B cell (primary cell): Measurements from ENCODE around the gene PALD1. TPM values are rescaled to one million over a fixed set of nuclear protein-coding genes. Genes with fewer than 3 reads are reported as not detected.

Source experiments
- ATAC-seq: fragments of 200-7000 bp; cut with Tn5 transposase; one replicate; pipeline ENCODE4 v1.10.0; 2021; ENCODE audit warnings: low read depth, mild to moderate bottlenecking, moderate number of reproducible peaks, moderate library complexity
- CTCF ChIA-PET: fragments of 350-600 bp; sonication (Branson Sonifier 250); formaldehyde crosslinking; loops from one replicate; lab custom pipeline; 2021; ENCODE audit warnings: antibody characterized with exemption, inconsistent platforms; lab: Charles Lee
- POLR2A ChIA-PET: fragments of 350-600 bp; sonication (Branson Sonifier 250); formaldehyde crosslinking; loops from one replicate; lab custom pipeline; 2021; ENCODE audit warnings: antibody characterized with exemption; lab: Charles Lee
- DNase-seq: peaks from one replicate; pipeline ENCODE4 v3.0.0; 2013
- H2AFZ ChIP-seq: 2 replicates; pipeline ENCODE4 v1.6.1; 2012; ENCODE audit warnings: mild to moderate bottlenecking, low read depth, low read length; ENCODE audit not compliant: insufficient read depth, poor library complexity, severe bottlenecking
- H3K27ac ChIP-seq, 2 donors: 1 replicate in 1 of 2; 2 replicates in 1 of 2; pipeline ENCODE4 v1.5.1; 2012 to 2013; ENCODE audit warnings: low read length in 2 of 2, mild to moderate bottlenecking in 2 of 2, moderate library complexity in 1 of 2
- H3K27me3 ChIP-seq, 4 experiments: fragments of 200-600 bp in 1 of 4; sonication (generic) in 1 of 4; replicated peaks in 1 of 4; 1 replicate in 2 of 4; 2 replicates in 2 of 4; pipeline versions ENCODE4 v1.6.1 to v1.7.0; 2013 to 2016; ENCODE audit warnings: low read length in 3 of 4, mild to moderate bottlenecking in 2 of 4, mixed read lengths in 1 of 4, moderate library complexity in 1 of 4; ENCODE audit not compliant: insufficient read depth in 4 of 4, control insufficient read depth in 3 of 4; ENCODE audit errors: control extremely low read depth in 1 of 4
- H3K36me3 ChIP-seq, 2 experiments: replicated peaks in 1 of 2; 1 replicate in 1 of 2; 2 replicates in 1 of 2; pipeline versions ENCODE4 v1.6.1 to v1.7.1; 2013; ENCODE audit warnings: low read length in 1 of 2; ENCODE audit not compliant: insufficient read depth in 2 of 2, control insufficient read depth in 1 of 2; ENCODE audit errors: control extremely low read depth in 1 of 2, extremely low read depth in 1 of 2
- H3K4me1 ChIP-seq, 2 donors: fragments of 200-600 bp in 1 of 2; sonication (generic) in 1 of 2; 1 replicate in 1 of 2; 2 replicates in 1 of 2; pipeline versions ENCODE4 v1.5.1 to v1.6.1; 2013 to 2017; ENCODE audit warnings: low read length in 2 of 2; ENCODE audit not compliant: control insufficient read depth in 2 of 2, insufficient read depth in 2 of 2
- H3K4me2 ChIP-seq: replicated peaks from 2 replicates; pipeline ENCODE3; 2012; ENCODE audit warnings: mild to moderate bottlenecking, low read depth, low read length; ENCODE audit not compliant: poor library complexity, severe bottlenecking
- H3K4me3 ChIP-seq, 5 experiments: fragments of 200-600 bp in 1 of 5; sonication (generic) in 1 of 5; 1 replicate in 3 of 5; 2 replicates in 2 of 5; pipeline versions ENCODE4 v1.5.1 to v1.7.0; 2011 to 2016; ENCODE audit warnings: low read length in 4 of 5, mild to moderate bottlenecking in 4 of 5, low read depth in 2 of 5, control low read depth in 1 of 5, moderate library complexity in 1 of 5; ENCODE audit not compliant: insufficient read depth in 1 of 5; ENCODE audit errors: control extremely low read depth in 1 of 5, extremely low read depth in 1 of 5
- H3K79me2 ChIP-seq: fragments of 200-600 bp; sonication (generic); one replicate; pipeline ENCODE4 v1.6.0; 2016; ENCODE audit warnings: low read length; ENCODE audit not compliant: control insufficient read depth, insufficient read depth
- H3K9ac ChIP-seq: fragments of 200-600 bp; sonication (generic); 2 replicates; pipeline ENCODE4 v1.6.1; 2017; ENCODE audit warnings: mild to moderate bottlenecking, low read length, moderate library complexity
- H3K9me3 ChIP-seq, 3 donors: one replicate each; pipeline versions ENCODE4 v1.6.1 to v1.7.1; 2013; ENCODE audit warnings: low read length in 2 of 3; ENCODE audit not compliant: control insufficient read depth in 2 of 3, insufficient read depth in 1 of 3; ENCODE audit errors: control extremely low read depth in 1 of 3
- H4K20me1 ChIP-seq: 2 replicates; pipeline ENCODE4 v1.6.0; 2012; ENCODE audit warnings: mild to moderate bottlenecking, low read length; ENCODE audit not compliant: insufficient read depth, control insufficient read depth, poor library complexity, severe bottlenecking
- H3K27ac Mint-ChIP-seq: one replicate; pipeline ENCODE4 v1.8.0; 2021; ENCODE audit warnings: mixed read lengths
- H3K27me3 Mint-ChIP-seq: one replicate; pipeline ENCODE4 v1.8.0; 2021; ENCODE audit warnings: mixed read lengths
- H3K4me1 Mint-ChIP-seq: one replicate; pipeline ENCODE4 v1.8.0; 2021; ENCODE audit warnings: mixed read lengths
- H3K4me3 Mint-ChIP-seq: one replicate; pipeline ENCODE4 v1.8.0; 2021; ENCODE audit warnings: mixed read lengths
- H3K9me3 Mint-ChIP-seq: one replicate; pipeline ENCODE4 v1.8.0; 2022; ENCODE audit warnings: mixed read lengths; ENCODE audit not compliant: insufficient read depth
- CTCF ChIP-seq: fragments of 200-600 bp; IDR thresholded peaks from one replicate; pipeline ENCODE4 v1.8.0; 2022; ENCODE audit warnings: antibody characterized with exemption, mild to moderate bottlenecking
- EZH2 ChIP-seq: IDR thresholded peaks from 2 replicates; pipeline ENCODE4 v1.6.1; 2012; ENCODE audit warnings: borderline replicate concordance, low read depth, mild to moderate bottlenecking, moderate library complexity, low read length; ENCODE audit not compliant: insufficient read depth, poor library complexity, severe bottlenecking
- WGBS: methylation state at CpG from one replicate; pipeline ENCODE4 v1.1.5; 2013; ENCODE audit warnings: missing lambda C conversion rate; ENCODE audit not compliant: insufficient coverage; 5-methylcytosine and 5-hydroxymethylcytosine counted together
- intact Hi-C: fragments of 100-400 bp; cut with micrococcal nuclease; formaldehyde crosslinking; loops from one replicate; pipeline ENCODE4 v1.10.0; 2022
- polyA plus RNA-seq: library from polyadenylated mRNA; depleted of rRNA; stranded (reverse); fragments of >200 nt; gene quantifications from 2 replicates; pipeline ENCODE4 v1.2.3, GENCODE V29; 2012
- total RNA-seq, 2 donors: library from RNA; stranded (reverse); fragments of 120-200 nt in 1 of 2; gene quantifications; 1 replicate in 1 of 2; 2 replicates in 1 of 2; pipeline versions ENCODE4 v1.2.3 to v1.2.4, GENCODE V29; 2013 to 2022

PALD1 gene
- total and polyA plus RNA-seq, 2 donors (not counting 1 experiment from before 2014, with no cell fraction given), result 2.2 to 2.8 TPM

DNA sequence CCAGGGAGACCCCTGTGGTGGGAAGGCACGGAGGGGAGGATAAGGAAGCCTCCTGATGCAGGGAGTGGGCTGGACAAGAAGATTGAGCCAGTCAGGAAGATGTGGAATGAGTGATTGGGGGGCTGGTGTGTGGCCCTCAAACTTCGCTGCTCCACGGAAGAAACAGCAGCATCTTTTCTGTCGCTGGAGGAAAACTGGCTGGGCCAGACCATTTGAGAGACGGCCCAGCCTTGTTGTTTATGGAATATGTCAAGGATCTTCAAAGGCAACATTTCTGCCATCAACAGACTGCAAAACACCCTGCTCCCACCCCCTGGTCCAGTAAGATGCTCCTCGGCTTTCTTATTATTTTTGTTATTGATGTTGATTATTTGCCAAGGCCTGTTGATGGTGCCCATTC is 29.4 kb downstream of the PALD1 start:
- H3K27ac Mint-ChIP-seq, result no peak overlapping the region
- DNase-seq (no peak), ATAC-seq (no peak)
- no peak overlapping the region for H3K27ac ChIP-seq
- no peaks in the 10 kb centered on the region for H3K9me3 ChIP-seq
- H3K4me1 ChIP-seq, result peaks cover 16% of the 10 kb centered on the region in 2 donors
- peaks cover 27% of the 10 kb centered on the region for H3K4me1 Mint-ChIP-seq
- ChIA-PET CTCF (interaction anchor here (0.6 to 0.8 kb wide), 2 partner anchors 13 to 42 kb away, joined by 3 read pairs; no protein-coding TSS in a partner anchor), POLR2A (interaction anchor here (1.2 kb wide), 1 partner anchor 30 kb away, joined by 4 read pairs; no protein-coding TSS in a partner anchor)
- H3K9ac ChIP-seq, result no peak overlapping the region
- H3K79me2 ChIP-seq, result peaks cover 14% of the 10 kb centered on the region
- WGBS, result 95% methylated on average over 2 of the region's 6 CpGs
- no peaks in the 10 kb centered on the region for H4K20me1 ChIP-seq
- H3K27me3 Mint-ChIP-seq, result no peaks in the 10 kb centered on the region
- no peak for TF ChIP-seq EZH2
- no peak for TF ChIP-seq CTCF
- H3K27me3 ChIP-seq, result peaks cover 0 to 5% (median 0%) of the 10 kb centered on the region in 4 experiments
- intact Hi-C loops, result no loop called here
- peak overlapping the region; percentile 49 for H2AFZ ChIP-seq
- no peaks in the 10 kb centered on the region for H3K9me3 Mint-ChIP-seq
- H3K4me3 ChIP-seq, result no peak overlapping the region
- H3K36me3 ChIP-seq, result no peaks in the 10 kb centered on the region
- H3K4me2 ChIP-seq, result peak overlapping the region; percentile 60
- no peak overlapping the region for H3K4me3 Mint-ChIP-seq

DNA sequence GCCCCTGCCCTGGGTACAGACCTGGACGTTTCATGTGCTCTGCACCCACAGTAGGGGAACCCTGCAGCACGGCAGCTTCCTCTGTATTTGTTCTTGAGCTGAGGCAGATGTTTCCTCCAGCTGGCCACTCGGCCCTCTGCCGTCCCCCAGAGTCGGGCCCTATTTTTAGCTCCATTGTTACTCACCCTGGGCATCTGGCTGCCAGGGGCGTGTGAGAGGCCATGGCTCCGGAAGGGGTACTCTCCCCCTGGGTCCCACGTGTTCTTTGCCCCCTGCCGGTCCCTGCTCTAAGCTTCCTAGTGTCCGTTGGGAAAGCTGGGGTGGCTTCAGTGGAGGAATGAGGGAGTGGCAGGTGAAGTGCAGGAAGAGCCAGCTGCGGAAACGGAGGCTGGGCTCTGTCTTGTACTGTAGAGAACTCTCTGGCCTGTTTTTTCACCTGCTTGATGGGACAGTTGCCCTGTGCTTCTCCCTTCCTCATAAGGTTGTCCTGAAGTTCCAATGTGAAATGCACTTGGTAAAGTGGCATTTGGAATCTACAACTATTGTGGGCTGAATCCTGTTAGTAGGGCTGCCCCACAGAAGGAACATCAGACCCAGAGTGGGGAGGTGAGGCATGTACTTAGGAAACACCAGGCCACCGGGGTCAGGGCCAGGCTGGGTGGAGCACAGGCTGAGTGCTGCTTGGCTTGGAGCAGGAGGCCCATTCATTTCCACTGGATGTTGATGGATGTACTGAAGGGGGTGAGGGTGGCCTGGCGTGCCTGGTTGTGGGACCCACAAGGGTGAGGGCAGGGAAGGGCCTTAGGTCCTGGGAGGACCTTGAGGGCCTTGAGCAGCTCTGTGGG is 30.6 kb downstream of the PALD1 start:
- TF ChIP-seq CTCF (no peak), EZH2 (no peak)

More for the DNA sequence above, 30.6 kb downstream of the PALD1 start:
- Mint-ChIP-seq H3K9me3 (no peaks in the 10 kb centered on the region), H3K4me1 (peaks cover 35% of the 10 kb centered on the region), H3K27ac (peak overlapping the region; percentile 56), H3K27me3 (no peaks in the 10 kb centered on the region), H3K4me3 (peak overlapping the region; percentile 63)
- POLR2A ChIA-PET, result interaction anchor here (0.8 to 1.2 kb wide), 2 partner anchors 30 to 32 kb away, joined by 4 read pairs; no protein-coding TSS in a partner anchor
- intact Hi-C loops, result no loop called here
- CTCF ChIA-PET, result interaction anchor here (0.7 to 2.1 kb wide), 3 partner anchors 14 to 48 kb away, joined by 3 to 19 read pairs (median 5); no protein-coding TSS in a partner anchor
- Histone ChIP-seq H3K79me2 (peaks cover 14% of the 10 kb centered on the region), H3K9me3 (no peaks in the 10 kb centered on the region), H3K4me2 (peak overlapping the region; percentile 60), H4K20me1 (no peaks in the 10 kb centered on the region), H3K27ac (no peak overlapping the region), H3K36me3 (no peaks in the 10 kb centered on the region), H3K4me3 (peak overlapping the region in 1 of 5 experiments; percentile 8), H3K9ac (peak overlapping the region; percentile 30), H3K27me3 (peaks cover 0 to 5% (median 0%) of the 10 kb centered on the region in 4 experiments), H2AFZ (peak overlapping the region; percentile 49), H3K4me1 (peaks cover 24 to 25% of the 10 kb centered on the region in 2 donors)
- no peak for DNase-seq
- peak; percentile 46 for ATAC-seq
- WGBS, result 14% methylated on average over 14 of the region's 14 CpGs
